MM.1S (cell line): ENCODE results near the gene NLRP1.

Experiments
- CTCF ChIP-seq: fragments of 300-600 bp; sonication (generic); IDR thresholded peaks from 2 replicates; pipeline ENCODE4 v1.5.1; 2016; ENCODE audit warnings: antibody characterized with exemption, low read length, mixed read lengths
- EZH2 ChIP-seq: fragments of 300-600 bp; sonication (generic); optimal IDR thresholded peaks from 2 replicates; pipeline ENCODE3; 2017; ENCODE audit warnings: low read depth, mild to moderate bottlenecking, antibody characterized with exemption, low read length, mixed read lengths

DNA sequence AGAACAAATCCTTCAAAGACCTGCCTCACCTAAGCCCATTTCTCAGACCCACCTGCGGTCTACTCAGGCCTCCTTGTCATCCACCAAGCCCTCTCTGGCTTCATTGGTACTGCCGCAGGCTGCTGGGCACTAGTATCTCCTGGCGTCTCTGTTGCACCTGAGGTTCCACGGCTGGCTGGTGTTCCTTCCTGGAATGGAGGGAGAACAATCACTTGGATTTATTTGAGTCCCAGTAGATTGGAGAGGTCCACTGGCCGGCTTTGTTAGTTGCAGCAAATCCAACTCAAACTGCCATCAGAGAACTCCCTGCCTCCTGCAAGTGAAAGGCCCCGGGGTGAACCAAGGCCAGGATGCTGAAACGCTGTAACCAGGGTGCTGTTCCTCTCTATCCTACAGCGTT is 82.6 kb downstream of the NLRP1 start:
- no peak for TF ChIP-seq CTCF
- no peak for TF ChIP-seq EZH2
